K562 (cell line): ENCODE measurements around the gene ETS2. TPM values are rescaled to one million over a fixed set of nuclear protein-coding genes. Genes with fewer than 3 reads are reported as not detected.

Experiments used
- ATAC-seq: fragments of 200-7000 bp; cut with Tn5 transposase; 3 replicates; pipeline ENCODE4 v1.9.1; 2020; ENCODE audit warnings: moderate library complexity
- BruUV-seq: library from RNA; stranded (reverse); fragments of 400-500 nt; replicated peaks from 2 replicates; lab custom pipeline; 2021; lab: Mats Ljungman, UMichigan
- CTCF ChIA-PET: fragments of 300-600 bp; formaldehyde crosslinking; extraction: SDS; loops from one replicate; lab custom pipeline; 2021; ENCODE audit warnings: low intra/inter-chr PET ratio; lab: Yijun Ruan, JAX
- POLR2A ChIA-PET: fragments of 300-600, 350-650 bp; sonication (Branson Sonifier 250); formaldehyde crosslinking; extraction: SDS; loops from one replicate; lab custom pipeline; 2021; ENCODE audit warnings: antibody characterized with exemption, inconsistent platforms; lab: Yijun Ruan, JAX
- DNase-seq, 4 experiments: peaks; one replicate each; pipeline versions ENCODE4 v3.0.0 to v3.0.0-alpha.2; 2011 to 2018; ENCODE audit warnings: low spot score in 3 of 4, mixed read lengths in 3 of 4; ENCODE audit errors: extremely low read depth in 1 of 4
- FAIRE-seq: peaks from 2 replicates; lab custom pipeline; 2011; peaks lifted over from hg19 to GRCh38; lab: Jason Lieb, UNC
- H2AFZ ChIP-seq: 2 replicates; pipeline ENCODE4 v1.6.0; 2011; ENCODE audit warnings: low read depth, low read length, control low read depth, inconsistent platforms
- H3K27ac ChIP-seq: fragments of 200-600 bp; 3 replicates; pipeline ENCODE4 v1.8.0; 2011; ENCODE audit warnings: low read depth, mild to moderate bottlenecking, control low read depth, inconsistent platforms, low read length, moderate library complexity, mixed read lengths; ENCODE audit errors: extremely low read depth
- H3K27me3 ChIP-seq, 2 experiments: fragments of 300-600 bp in 1 of 2; 2 replicates in 1 of 2; 3 replicates in 1 of 2; pipeline versions ENCODE4 v1.6.0 to v1.8.0; 2011; ENCODE audit warnings: inconsistent platforms in 2 of 2, low read length in 2 of 2, mild to moderate bottlenecking in 1 of 2, mixed read lengths in 1 of 2, moderate library complexity in 1 of 2; ENCODE audit not compliant: control insufficient read depth in 2 of 2, insufficient read depth in 2 of 2
- H3K36me3 ChIP-seq: fragments of 300-600 bp; 3 replicates; pipeline ENCODE4 v1.8.0; 2011; ENCODE audit warnings: mild to moderate bottlenecking, low read length, inconsistent platforms; ENCODE audit not compliant: control insufficient read depth, insufficient read depth
- H3K4me1 ChIP-seq, 2 experiments: fragments of 200-600 bp in 1 of 2; replicated peaks in 1 of 2; 2 replicates in 1 of 2; 3 replicates in 1 of 2; pipeline versions ENCODE4 v1.5.1 to v1.8.0; 2011; ENCODE audit warnings: inconsistent platforms in 2 of 2, low read length in 2 of 2, mild to moderate bottlenecking in 1 of 2, mixed read lengths in 1 of 2, moderate library complexity in 1 of 2; ENCODE audit not compliant: control insufficient read depth in 2 of 2, insufficient read depth in 2 of 2
- H3K4me2 ChIP-seq: 2 replicates; pipeline ENCODE4 v1.6.1; 2011; ENCODE audit warnings: low read length, control low read depth, inconsistent platforms, mixed read lengths; ENCODE audit not compliant: insufficient read depth
- H3K4me3 ChIP-seq: fragments of 200-600 bp; sonication (generic), shearing (Covaris generic); 2 replicates; pipeline ENCODE4 v1.5.1; 2016; ENCODE audit warnings: control low read depth, inconsistent platforms
- H3K79me2 ChIP-seq: fragments of 200-600 bp; 3 replicates; pipeline ENCODE4 v1.8.0; 2011; ENCODE audit warnings: low read length, inconsistent platforms; ENCODE audit not compliant: control insufficient read depth, insufficient read depth
- H3K9ac ChIP-seq, 2 experiments: 2 replicates each; pipeline versions ENCODE4 v1.6.0 to v1.6.1; 2011; ENCODE audit warnings: low read depth in 2 of 2, low read length in 2 of 2, control low read depth in 1 of 2, inconsistent platforms in 1 of 2, mild to moderate bottlenecking in 1 of 2, mixed read lengths in 1 of 2; ENCODE audit not compliant: insufficient read depth in 1 of 2
- H3K9me1 ChIP-seq: one replicate; pipeline ENCODE4 v1.6.0; 2011; ENCODE audit warnings: inconsistent platforms, mild to moderate bottlenecking, low read length, moderate library complexity; ENCODE audit not compliant: control insufficient read depth, insufficient read depth
- H3K9me3 ChIP-seq: replicated peaks from 2 replicates; pipeline ENCODE4 v1.5.1; 2011; ENCODE audit warnings: low read depth, low read length, inconsistent platforms; ENCODE audit not compliant: control insufficient read depth, insufficient read depth
- H4K20me1 ChIP-seq: replicated peaks from 2 replicates; pipeline ENCODE4 v1.6.1; 2011; ENCODE audit warnings: low read length, inconsistent platforms, mixed read lengths; ENCODE audit not compliant: control insufficient read depth, insufficient read depth
- BHLHE40 ChIP-seq: IDR thresholded peaks from 2 replicates; pipeline ENCODE4 v1.6.1; 2011; ENCODE audit warnings: low read length, improper control_type of control experiment
- EZH2 ChIP-seq: IDR thresholded peaks from 2 replicates; pipeline ENCODE4 v1.6.1; 2012; ENCODE audit warnings: low read depth, mild to moderate bottlenecking, inconsistent platforms, low read length, borderline replicate concordance
- MTA3 ChIP-seq: fragments of 450-650 bp; formaldehyde crosslinking; IDR thresholded peaks from 2 replicates; pipeline ENCODE4 v1.6.1; 2017; ENCODE audit warnings: mild to moderate bottlenecking, borderline replicate concordance
- PHF20 ChIP-seq: fragments of 450-650 bp; IDR thresholded peaks from 2 replicates; pipeline ENCODE4 v1.6.1; 2018; ENCODE audit not compliant: partially characterized antibody
- POLR2AphosphoS5 ChIP-seq: IDR thresholded peaks from 2 replicates; pipeline ENCODE4 v1.6.1; 2011; ENCODE audit warnings: mild to moderate bottlenecking, low read depth, low read length, moderate library complexity; ENCODE audit not compliant: control insufficient read depth, insufficient read depth
- PRMT5 ChIP-seq: sonication (generic); formaldehyde crosslinking; IDR thresholded peaks from 2 replicates; pipeline ENCODE4 v1.5.0; 2020; ENCODE audit warnings: missing genetic modification reagents
- RBM34 ChIP-seq: fragments of 200-400 bp; formaldehyde crosslinking; IDR thresholded peaks from 2 replicates; pipeline ENCODE4 v1.6.1; 2018; ENCODE audit warnings: low read length, borderline replicate concordance; ENCODE audit not compliant: insufficient read depth
- YY1 ChIP-seq, 3 experiments: IDR thresholded peaks; 2 replicates each; pipeline ENCODE4 v1.6.1; 2011; ENCODE audit warnings: low read length in 2 of 3, mild to moderate bottlenecking in 2 of 3, moderate library complexity in 2 of 3, borderline replicate concordance in 1 of 3, control low read depth in 1 of 3, low read depth in 1 of 3; ENCODE audit not compliant: insufficient read depth in 3 of 3, insufficient replicate concordance in 2 of 3, control insufficient read depth in 1 of 3, insufficient read length in 1 of 3; ENCODE audit errors: extremely low read depth in 1 of 3
- ZKSCAN8 ChIP-seq: fragments of 200-800 bp; sonication (Bioruptor generic); IDR thresholded peaks from 2 replicates; pipeline ENCODE4 v1.6.1; 2016; ENCODE audit warnings: missing genetic modification characterization, missing compliant biosample characterization
- ZNF316 ChIP-seq: fragments of 450-650 bp; IDR thresholded peaks from 2 replicates; pipeline ENCODE4 v1.6.1; 2016
- ZNF766 ChIP-seq: fragments of 200-800 bp; sonication (Bioruptor generic); conservative IDR thresholded peaks from 2 replicates; pipeline ENCODE4 v1.6.1; 2016; ENCODE audit warnings: missing genetic modification characterization, missing compliant biosample characterization
- WGBS: fragments of 100-300 bp; shearing (Covaris generic); methylation state at CpG from one replicate; pipeline ENCODE4 v1.1.6; 2016; ENCODE audit warnings: low coverage, mixed read lengths; ENCODE audit not compliant: insufficient coverage; ENCODE audit errors: missing lambda C conversion rate; 5-methylcytosine and 5-hydroxymethylcytosine counted together
- in situ Hi-C: fragments of 300-500 bp; cut with MboI; formaldehyde crosslinking; loops from 4 replicates; pipeline ENCODE4 v1.15.0; 2018; ENCODE audit warnings: inconsistent platforms, mixed read lengths
- intact Hi-C: fragments of 100-400 bp; cut with micrococcal nuclease; formaldehyde crosslinking; loops from 2 replicates; pipeline ENCODE4 v1.14.2; 2022
- polyA plus RNA-seq, 8 experiments: library from polyadenylated mRNA; depleted of rRNA in 4 of 8; stranded (reverse) in 5 of 8; unstranded in 3 of 8; fragments of >200 nt; fragmentation: Nextera tagmentation in 2 of 8; fragmentation: Illumina TruSeq in 1 of 8; extraction: Ambion mirVana in 2 of 8; extraction: Trizol in 1 of 8; gene quantifications; 2 replicates each; pipeline versions ENCODE4 v1.2.1 to v1.2.3, GENCODE V29; 2011 to 2014; ENCODE audit warnings: inconsistent platforms in 1 of 8, missing spikeins in 1 of 8
- total RNA-seq, 7 experiments: library from RNA; depleted of rRNA in 6 of 7; stranded (reverse); fragments of >200 nt in 6 of 7; fragmentation: Illumina TruSeq in 2 of 7; extraction: Trizol in 2 of 7; gene quantifications; 2 replicates each; pipeline versions ENCODE4 v1.2.1 to v1.2.3, GENCODE V29; 2011 to 2021; ENCODE audit warnings: low replicate concordance in 1 of 7
- TF ChIP-seq, protein P1 (sequence below): sonication (generic); formaldehyde crosslinking; IDR thresholded peaks from 2 replicates; pipeline ENCODE4 v1.5.0; 2020; ENCODE audit warnings: missing genetic modification reagents
- TF ChIP-seq, protein P2 (sequence below): fragments of 450-650 bp; formaldehyde crosslinking; IDR thresholded peaks from 2 replicates; pipeline ENCODE4 v1.4.0; 2020; ENCODE audit warnings: mild to moderate bottlenecking, moderate library complexity

Gene ETS2
- total and polyA plus RNA-seq, 9 of the 15 experiments (the other 6 are each of a cell fraction or from before 2014, with no cell fraction given): 1.7 to 24.4 (median 12.2) TPM

DNA sequence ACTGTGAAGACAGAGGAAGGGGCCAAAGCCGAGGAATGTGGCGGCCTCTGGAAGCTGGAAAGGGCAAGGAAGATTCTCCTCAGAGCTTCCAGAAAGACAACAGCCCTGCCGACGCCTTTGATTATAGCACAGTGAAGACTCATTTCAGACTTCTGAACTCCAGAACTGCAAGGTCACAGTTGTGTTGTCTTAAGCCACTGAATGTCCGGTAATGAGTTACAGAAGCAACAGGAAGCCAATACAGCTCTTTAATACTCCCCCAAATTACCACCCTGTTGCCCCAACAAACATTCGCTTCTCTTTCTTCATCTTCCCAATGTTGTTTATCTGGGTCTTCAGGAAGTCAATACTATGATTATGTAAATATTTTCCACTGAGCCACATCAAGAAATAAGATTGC lies 44.0 kb downstream of the ETS2 start (continued):
- TF ChIP-seq BHLHE40 (no peak), ZNF766 (CRISPR knock-in tag) (no peak), PRMT5 (CRISPR knock-in tag) (no peak), RBM34 (no peak), ZKSCAN8 (CRISPR knock-in tag) (0 out of 2 replicates have a peak, but pooled peaks have one; percentile 6), PHF20 (no peak), EZH2 (no peak), ZNF316 (peak; percentile 5; the same call in 1 of the 2 replicates)
- TF ChIP-seq, protein P1, sequence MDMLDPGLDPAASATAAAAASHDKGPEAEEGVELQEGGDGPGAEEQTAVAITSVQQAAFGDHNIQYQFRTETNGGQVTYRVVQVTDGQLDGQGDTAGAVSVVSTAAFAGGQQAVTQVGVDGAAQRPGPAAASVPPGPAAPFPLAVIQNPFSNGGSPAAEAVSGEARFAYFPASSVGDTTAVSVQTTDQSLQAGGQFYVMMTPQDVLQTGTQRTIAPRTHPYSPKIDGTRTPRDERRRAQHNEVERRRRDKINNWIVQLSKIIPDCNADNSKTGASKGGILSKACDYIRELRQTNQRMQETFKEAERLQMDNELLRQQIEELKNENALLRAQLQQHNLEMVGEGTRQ (CRISPR knock-in tag): no peak

DNA sequence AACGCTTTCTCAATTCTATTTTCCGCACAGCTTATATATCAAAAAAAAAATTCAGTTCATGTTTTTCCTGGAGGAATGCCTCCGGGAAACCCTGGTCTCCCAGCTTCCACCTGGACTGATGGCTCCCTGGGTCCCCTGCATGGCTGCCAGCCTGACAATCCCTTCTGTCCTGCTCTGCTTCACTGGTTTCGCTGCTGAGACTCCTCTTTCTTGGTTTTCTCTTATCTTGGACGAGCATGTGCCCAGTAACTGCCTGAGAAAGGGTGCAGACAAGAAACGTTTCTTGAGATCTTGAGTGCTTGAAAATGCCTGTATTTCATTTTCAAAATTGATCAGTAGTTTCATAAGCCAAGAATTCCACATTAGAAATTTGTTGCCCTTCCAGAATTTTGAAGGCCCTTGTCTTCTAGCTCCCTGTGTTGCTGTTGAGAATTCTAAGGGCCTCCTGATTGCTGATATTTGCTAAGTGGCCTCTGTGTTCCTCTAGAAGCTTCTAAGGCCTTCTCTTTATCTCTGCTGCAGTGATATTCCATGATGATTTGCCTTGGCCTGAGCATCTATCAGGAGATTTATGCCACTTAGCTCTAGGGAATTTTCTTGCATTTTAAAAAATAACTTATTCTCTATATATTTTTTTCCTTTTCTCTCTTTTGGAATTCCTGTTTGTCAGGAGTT lies 44.7 kb downstream of the ETS2 start:
- BruUV-seq: no TSS peak
- ATAC-seq: peak; percentile 73
- Histone ChIP-seq H2AFZ (peak overlapping the region; percentile 78), H3K27me3 (no peaks in the 10 kb centered on the region), H3K9me3 (no peaks in the 10 kb centered on the region), H4K20me1 (no peaks in the 10 kb centered on the region), H3K4me2 (0 out of 2 replicates have a peak overlapping the region, but pooled peaks have one; percentile 1), H3K9me1 (no peaks in the 10 kb centered on the region), H3K79me2 (no peaks in the 10 kb centered on the region), H3K9ac (peak overlapping the region; percentile 21 to 46; a peak in 3 of 4 replicates), H3K36me3 (no peaks in the 10 kb centered on the region), H3K4me1 (peaks cover 25 to 49% of the 10 kb centered on the region in 2 experiments), H3K4me3 (no peak overlapping the region), H3K27ac (peak overlapping the region; percentile 59)
- 16% methylated on average over 6 of the region's 6 CpGs for WGBS
- peak; percentile 75 for FAIRE-seq
- ChIA-PET CTCF (no interaction called here), POLR2A (interaction anchor here (0.6 to 1.6 kb wide), 5 partner anchors 10 to 817 kb away, joined by 3 to 5 read pairs (median 3); no protein-coding TSS in a partner anchor)
- DNase-seq: peak in 3 of 4 experiments; percentile 33 to 77 (median 71)
- in situ Hi-C loops (no loop called here), intact Hi-C loops (loop anchor here (5.0 kb wide), 1 partner anchor 43 kb away; the partner anchor contains the start of gene ETS2)
- TF ChIP-seq MTA3 (no peak), YY1 (IDR thresholded peaks at IDR 0.05; ENCODE audit: borderline replicate concordance in 1 of 3, control insufficient read depth in 1 of 3, extremely low read depth in 1 of 3, insufficient read depth in 3 of 3, insufficient read length in 1 of 3, insufficient replicate concordance in 2 of 3, low read depth in 1 of 3, low read length in 2 of 3) (peak in 1 of 3 experiments; percentile 56), POLR2AphosphoS5 (peak; percentile 25; the same call in 1 of the 2 replicates)
- TF ChIP-seq, protein P2, sequence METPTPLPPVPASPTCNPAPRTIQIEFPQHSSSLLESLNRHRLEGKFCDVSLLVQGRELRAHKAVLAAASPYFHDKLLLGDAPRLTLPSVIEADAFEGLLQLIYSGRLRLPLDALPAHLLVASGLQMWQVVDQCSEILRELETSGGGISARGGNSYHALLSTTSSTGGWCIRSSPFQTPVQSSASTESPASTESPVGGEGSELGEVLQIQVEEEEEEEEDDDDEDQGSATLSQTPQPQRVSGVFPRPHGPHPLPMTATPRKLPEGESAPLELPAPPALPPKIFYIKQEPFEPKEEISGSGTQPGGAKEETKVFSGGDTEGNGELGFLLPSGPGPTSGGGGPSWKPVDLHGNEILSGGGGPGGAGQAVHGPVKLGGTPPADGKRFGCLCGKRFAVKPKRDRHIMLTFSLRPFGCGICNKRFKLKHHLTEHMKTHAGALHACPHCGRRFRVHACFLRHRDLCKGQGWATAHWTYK (CRISPR knock-in tag): no peak; the same call in 1 of the 2 replicates
